Measurements from ENCODE around the gene AATF.

DNA sequence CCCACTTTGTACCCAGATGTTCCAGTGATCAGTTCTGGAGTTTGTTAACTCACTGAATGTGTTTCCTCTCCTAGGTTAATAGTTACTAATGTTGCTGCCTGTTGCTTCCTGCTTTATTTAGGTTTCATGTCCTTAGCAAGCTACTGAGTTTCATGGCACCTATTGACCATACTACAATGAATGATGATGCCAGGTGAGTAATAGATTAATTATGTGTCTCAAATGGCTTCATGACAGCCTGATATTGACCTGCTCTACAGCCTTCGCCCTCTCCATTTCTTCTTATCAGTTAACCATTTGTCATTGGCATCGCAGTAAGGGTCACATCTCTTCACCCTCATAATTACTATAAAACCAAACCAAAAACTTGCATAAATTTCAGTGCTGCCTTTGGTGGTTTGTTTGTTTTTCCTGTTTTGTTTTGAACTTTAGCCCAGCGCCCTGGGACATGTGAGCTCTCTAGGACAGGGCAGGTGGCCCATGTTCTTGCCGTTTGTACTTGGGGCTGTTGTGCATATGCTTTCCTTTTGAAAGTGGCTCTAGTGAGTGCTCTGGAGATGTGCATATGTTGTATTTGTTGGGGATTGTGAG is 82.8 kb downstream of the AATF start:
- no peak for TF ChIP-seq YY1 (IDR thresholded peaks at IDR 0.05; ENCODE audit: insufficient read depth, insufficient read length)
- TF ChIP-seq SUZ12 (IDR thresholded peaks at IDR 0.05; ENCODE audit: extremely low read depth, insufficient read depth, insufficient read length) = no peak
